Liver (tissue), 9 donors: ENCODE measurements around the gene RERE. TPM values are rescaled to one million over a fixed set of nuclear protein-coding genes. Genes with fewer than 3 reads are reported as not detected.

Source experiments
- DNase-seq: peaks from one replicate; pipeline ENCODE4 v3.0.0-alpha.2; 2017; ENCODE audit warnings: low spot score
- H3K27ac ChIP-seq, 2 donors: one replicate each; pipeline ENCODE4 v1.7.0; 2013; ENCODE audit warnings: inconsistent platforms in 2 of 2, low read length in 2 of 2, control low read depth in 1 of 2, low read depth in 1 of 2, mild to moderate bottlenecking in 1 of 2
- H3K27me3 ChIP-seq, 4 donors: one replicate each; pipeline versions ENCODE4 v1.6.1 to v1.7.0; 2013; ENCODE audit warnings: low read length in 3 of 4, inconsistent platforms in 1 of 4, mild to moderate bottlenecking in 1 of 4, moderate library complexity in 1 of 4; ENCODE audit not compliant: control insufficient read depth in 4 of 4, insufficient read depth in 4 of 4
- H3K36me3 ChIP-seq, 4 donors: one replicate each; pipeline versions ENCODE4 v1.6.1 to v1.7.0; 2013; ENCODE audit warnings: low read length in 3 of 4, mild to moderate bottlenecking in 3 of 4, low read depth in 1 of 4, moderate library complexity in 1 of 4; ENCODE audit not compliant: control insufficient read depth in 4 of 4, insufficient read depth in 3 of 4
- H3K4me1 ChIP-seq, 4 donors: one replicate each; pipeline versions ENCODE4 v1.6.1 to v1.7.0; 2013; ENCODE audit warnings: low read length in 3 of 4, mild to moderate bottlenecking in 3 of 4, moderate library complexity in 1 of 4; ENCODE audit not compliant: control insufficient read depth in 4 of 4, insufficient read depth in 4 of 4
- H3K4me3 ChIP-seq, 3 donors: one replicate each; pipeline versions ENCODE4 v1.6.1 to v1.7.0; 2013; ENCODE audit warnings: low read length in 3 of 3, control low read depth in 1 of 3, low read depth in 1 of 3, mild to moderate bottlenecking in 1 of 3
- H3K9ac ChIP-seq, 2 donors: one replicate each; pipeline ENCODE4 v1.7.0; 2013; ENCODE audit warnings: low read length in 2 of 2, mild to moderate bottlenecking in 2 of 2, moderate library complexity in 2 of 2, control low read depth in 1 of 2, low read depth in 1 of 2
- H3K9me3 ChIP-seq, 4 donors: one replicate each; pipeline versions ENCODE4 v1.6.1 to v1.7.0; 2013; ENCODE audit warnings: low read length in 3 of 4; ENCODE audit not compliant: control insufficient read depth in 4 of 4
- ATF3 ChIP-seq: IDR thresholded peaks from 2 replicates; pipeline ENCODE4 v1.6.1; 2016; ENCODE audit warnings: antibody characterized with exemption
- CTCF ChIP-seq: fragments of 150-350 bp; IDR thresholded peaks from 2 replicates; pipeline ENCODE4 v1.5.1; 2017; ENCODE audit warnings: improper control_type of control experiment, low read depth, low read length; ENCODE audit not compliant: missing input control
- HNF4A ChIP-seq, 2 donors: conservative IDR thresholded peaks; 2 replicates each; pipeline ENCODE4 v1.6.1; 2016; ENCODE audit warnings: antibody characterized with exemption in 2 of 2, mild to moderate bottlenecking in 2 of 2
- JUND ChIP-seq, 2 donors: IDR thresholded peaks; 2 replicates each; pipeline ENCODE4 v1.6.1; 2016; ENCODE audit warnings: antibody characterized with exemption in 2 of 2
- MAX ChIP-seq: IDR thresholded peaks from 2 replicates; pipeline ENCODE4 v1.6.1; 2016; ENCODE audit warnings: antibody characterized with exemption
- NR2F2 ChIP-seq: IDR thresholded peaks from 2 replicates; pipeline ENCODE4 v1.6.1; 2016; ENCODE audit warnings: antibody characterized with exemption
- RAD21 ChIP-seq, 2 donors: IDR thresholded peaks; 2 replicates each; pipeline ENCODE4 v1.6.1; 2016; ENCODE audit warnings: antibody characterized with exemption in 2 of 2, mild to moderate bottlenecking in 2 of 2
- REST ChIP-seq: IDR thresholded peaks from 2 replicates; pipeline ENCODE4 v1.6.1; 2016; ENCODE audit warnings: antibody characterized with exemption, mild to moderate bottlenecking
- RXRA ChIP-seq, 2 donors: IDR thresholded peaks; 2 replicates each; pipeline ENCODE4 v1.6.1; 2017 to 2018; ENCODE audit warnings: antibody characterized with exemption in 2 of 2, mild to moderate bottlenecking in 1 of 2
- SP1 ChIP-seq: IDR thresholded peaks from 2 replicates; pipeline ENCODE4 v1.6.1; 2018; ENCODE audit warnings: antibody characterized with exemption, mild to moderate bottlenecking
- TAF1 ChIP-seq: conservative IDR thresholded peaks from 2 replicates; pipeline ENCODE4 v1.6.1; 2016; ENCODE audit warnings: antibody characterized with exemption, mild to moderate bottlenecking
- YY1 ChIP-seq: IDR thresholded peaks from 2 replicates; pipeline ENCODE4 v1.6.1; 2016; ENCODE audit warnings: antibody characterized with exemption, mild to moderate bottlenecking
- ZBTB33 ChIP-seq: IDR thresholded peaks from 2 replicates; pipeline ENCODE4 v1.6.1; 2016; ENCODE audit warnings: antibody characterized with exemption
- WGBS: extraction: QIAGEN DNeasy Blood & Tissue Kit; methylation state at CpG from one replicate; pipeline ENCODE4 v1.1.7; 2013; 5-methylcytosine and 5-hydroxymethylcytosine counted together
- polyA plus RNA-seq, 2 donors: library from polyadenylated mRNA; stranded (reverse) in 1 of 2; unstranded in 1 of 2; fragments of 200-250 nt in 1 of 2; fragments of >200 nt in 1 of 2; fragmentation: Nextera tagmentation in 1 of 2; extraction: Ambion mirVana in 1 of 2; gene quantifications; one replicate each; pipeline versions ENCODE4 v1.2.1 to v1.2.3, GENCODE V29; 2013 to 2015
- total RNA-seq, 2 donors: library from RNA; depleted of rRNA; stranded (reverse); fragments of >200 nt; gene quantifications; one replicate each; pipeline ENCODE4 v1.2.3, GENCODE V29; 2014
- donor health status: healthy.
- donor health status: healthy.
- donor health status: healthy.
- donor health status: healthy.
- donor health status: healthy.

RERE gene
- total and polyA plus RNA-seq, 4 donors = 9.8 to 49.1 (median 24.8) TPM

GRCh38 chr1:8371372-8371991, 446.0 kb downstream of the RERE start (continued):
- no peak for TF ChIP-seq REST

GRCh38 chr1:8370905-8371315, 446.5 kb downstream of the RERE start:
- Histone ChIP-seq H3K4me1 (peaks cover 29 to 73% (median 64%) of the 10 kb centered on the region in 4 donors), H3K36me3 (peaks cover 0 to 6% (median 4%) of the 10 kb centered on the region in 4 donors), H3K9ac (peak overlapping the region in 1 of 2 donors; percentile 8), H3K4me3 (no peak overlapping the region), H3K9me3 (no peaks in the 10 kb centered on the region), H3K27ac (peak overlapping the region; percentile 32 to 55), H3K27me3 (no peaks in the 10 kb centered on the region)
- WGBS = 21% methylated on average over 5 of the region's 5 CpGs
- TF ChIP-seq ZBTB33 = no peak
- TF ChIP-seq MAX = no peak
- no peak for TF ChIP-seq ATF3
- TF ChIP-seq RAD21 (IDR thresholded peaks at IDR 0.05) = peak in 1 of 2 donors; percentile 0
- no peak for TF ChIP-seq RXRA (IDR thresholded peaks at IDR 0.05)
- TF ChIP-seq CTCF = no peak
- TF ChIP-seq TAF1 = no peak
- no peak for DNase-seq

GRCh38 chr1:8370046-8370881, 447.2 kb downstream of the RERE start:
- H3K9me3 ChIP-seq = no peaks in the 10 kb centered on the region
- TF ChIP-seq JUND (IDR thresholded peaks at IDR 0.05) (peak in 1 of 2 donors; percentile 44), NR2F2 (no peak), HNF4A (conservative IDR thresholded peaks at IDR 0.05) (peak; percentile 68 to 69), RAD21 (IDR thresholded peaks at IDR 0.05) (peak; percentile 12 to 34), SP1 (peak; percentile 66), ATF3 (peak; percentile 62), CTCF (no peak), ZBTB33 (no peak), RXRA (IDR thresholded peaks at IDR 0.05) (peak; percentile 30 to 57), YY1 (peak; percentile 65)
- H3K4me1 ChIP-seq = peaks cover 29 to 79% (median 65%) of the 10 kb centered on the region in 4 donors
- WGBS = 60% methylated on average over 14 of the region's 14 CpGs
- H3K9ac ChIP-seq = peak overlapping the region in 1 of 2 donors; percentile 8
- H3K27ac ChIP-seq = peak overlapping the region; percentile 32 to 55
- H3K4me3 ChIP-seq = no peak overlapping the region
- DNase-seq = no peak
- H3K27me3 ChIP-seq = no peaks in the 10 kb centered on the region
- H3K36me3 ChIP-seq = peaks cover 3 to 8% (median 6%) of the 10 kb centered on the region in 4 donors
